ENCODE measurements around the gene E2F7.
"Not testable (repeated sequence)": the region's sequence is repeated elsewhere in the genome, so short reads cannot be mapped to it uniquely, and the experiment has no call there.

Gene E2F7

DNA sequence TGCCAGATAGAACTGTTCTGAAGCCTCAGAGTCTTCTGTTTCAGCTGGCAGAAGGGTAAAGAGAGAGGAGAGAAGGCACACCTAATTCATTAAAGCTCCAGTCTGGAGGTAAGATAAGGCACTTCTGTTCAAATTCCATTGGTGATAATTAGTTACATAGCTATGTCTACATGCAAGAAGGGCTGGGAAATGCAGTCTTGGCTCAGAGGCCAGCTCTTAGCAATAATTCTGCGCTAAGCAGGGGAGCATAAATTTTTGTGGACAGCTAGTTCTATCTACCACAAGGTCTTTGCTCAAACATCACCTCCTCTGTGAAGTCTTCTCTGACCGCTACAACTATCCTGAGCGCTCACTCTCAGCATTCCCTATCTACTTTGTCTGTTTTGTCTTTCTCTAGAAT, 14.3 kb upstream of the E2F7 start:
- Histone ChIP-seq H3K27ac (no peak overlapping the region), H3K4me3 (no peak overlapping the region)
- no peak for DNase-seq (ENCODE audit: low spot score)
- TF ChIP-seq, protein P1, sequence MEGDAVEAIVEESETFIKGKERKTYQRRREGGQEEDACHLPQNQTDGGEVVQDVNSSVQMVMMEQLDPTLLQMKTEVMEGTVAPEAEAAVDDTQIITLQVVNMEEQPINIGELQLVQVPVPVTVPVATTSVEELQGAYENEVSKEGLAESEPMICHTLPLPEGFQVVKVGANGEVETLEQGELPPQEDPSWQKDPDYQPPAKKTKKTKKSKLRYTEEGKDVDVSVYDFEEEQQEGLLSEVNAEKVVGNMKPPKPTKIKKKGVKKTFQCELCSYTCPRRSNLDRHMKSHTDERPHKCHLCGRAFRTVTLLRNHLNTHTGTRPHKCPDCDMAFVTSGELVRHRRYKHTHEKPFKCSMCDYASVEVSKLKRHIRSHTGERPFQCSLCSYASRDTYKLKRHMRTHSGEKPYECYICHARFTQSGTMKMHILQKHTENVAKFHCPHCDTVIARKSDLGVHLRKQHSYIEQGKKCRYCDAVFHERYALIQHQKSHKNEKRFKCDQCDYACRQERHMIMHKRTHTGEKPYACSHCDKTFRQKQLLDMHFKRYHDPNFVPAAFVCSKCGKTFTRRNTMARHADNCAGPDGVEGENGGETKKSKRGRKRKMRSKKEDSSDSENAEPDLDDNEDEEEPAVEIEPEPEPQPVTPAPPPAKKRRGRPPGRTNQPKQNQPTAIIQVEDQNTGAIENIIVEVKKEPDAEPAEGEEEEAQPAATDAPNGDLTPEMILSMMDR (IDR thresholded peaks at IDR 0.05) = no peak

DNA sequence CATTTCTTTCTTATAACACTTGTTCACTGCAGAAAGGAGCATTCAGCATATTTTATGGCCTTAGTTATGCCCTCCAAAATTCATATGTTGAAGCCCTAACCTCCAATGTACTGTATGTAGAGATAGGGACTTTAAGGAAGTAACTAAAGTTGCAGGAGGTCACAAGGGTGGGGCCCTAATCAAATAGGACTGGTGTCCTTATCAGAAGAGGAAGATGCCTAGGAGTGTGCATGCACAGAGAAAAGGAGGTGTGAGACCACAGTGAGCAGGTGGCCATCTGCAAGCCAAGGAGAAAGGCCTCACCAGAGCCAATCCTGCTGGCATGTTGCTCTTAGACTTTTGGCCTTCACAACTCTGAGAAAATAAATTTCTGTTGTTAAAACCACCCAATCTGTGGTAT, 12.9 kb upstream of the E2F7 start:
- H3K27ac ChIP-seq = no peak overlapping the region
- no peak for DNase-seq (ENCODE audit: low spot score)
- TF ChIP-seq, protein P1 (IDR thresholded peaks at IDR 0.05) = no peak
- H3K4me3 ChIP-seq = no peak overlapping the region

DNA sequence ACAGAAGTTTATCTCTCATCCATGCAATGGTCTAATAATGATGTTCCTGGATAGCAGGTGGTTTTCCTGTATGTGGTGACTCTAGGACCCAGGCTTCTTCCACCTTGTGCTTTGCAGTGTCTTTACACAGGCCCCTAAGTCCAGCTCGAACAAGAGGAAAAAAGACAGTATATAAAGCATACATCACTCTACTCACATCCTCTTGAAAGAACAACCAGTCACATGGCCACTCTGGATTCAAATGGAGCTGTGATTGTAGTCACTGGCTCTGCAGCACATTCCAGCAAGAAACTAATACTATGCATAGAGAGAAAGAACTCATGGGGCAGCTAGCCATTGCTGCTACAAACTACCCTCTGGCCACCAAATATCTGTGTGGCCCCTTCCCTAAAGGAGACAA, 11.5 kb upstream of the E2F7 start:
- TF ChIP-seq, protein P1 (IDR thresholded peaks at IDR 0.05) = no peak
- DNase-seq (ENCODE audit: low spot score) = no peak
- no peak overlapping the region for H3K27ac ChIP-seq
- H3K4me3 ChIP-seq = no peak overlapping the region

DNA sequence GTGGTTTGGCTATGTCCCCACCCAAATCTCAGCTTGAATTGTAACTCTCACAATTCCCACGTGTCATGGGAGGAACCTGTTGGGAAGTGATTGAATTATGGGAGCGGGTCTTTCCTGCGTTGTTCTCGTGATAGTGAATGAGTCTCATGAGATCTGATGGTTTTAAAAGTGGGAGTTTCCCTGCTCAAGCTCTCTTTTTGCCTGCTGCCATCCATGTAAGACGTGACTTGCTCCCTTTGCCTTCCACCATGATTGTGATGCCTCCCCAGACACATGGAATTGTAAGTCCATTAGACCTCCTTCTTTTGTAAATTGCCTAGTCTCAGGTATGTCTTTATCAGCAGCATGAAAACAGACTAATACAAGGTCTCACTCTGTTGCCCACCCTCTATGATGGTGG, 8.5 kb upstream of the E2F7 start:
- H3K27ac ChIP-seq; DNase-seq (ENCODE audit: low spot score); H3K4me3 ChIP-seq: not testable (repeated sequence)

DNA sequence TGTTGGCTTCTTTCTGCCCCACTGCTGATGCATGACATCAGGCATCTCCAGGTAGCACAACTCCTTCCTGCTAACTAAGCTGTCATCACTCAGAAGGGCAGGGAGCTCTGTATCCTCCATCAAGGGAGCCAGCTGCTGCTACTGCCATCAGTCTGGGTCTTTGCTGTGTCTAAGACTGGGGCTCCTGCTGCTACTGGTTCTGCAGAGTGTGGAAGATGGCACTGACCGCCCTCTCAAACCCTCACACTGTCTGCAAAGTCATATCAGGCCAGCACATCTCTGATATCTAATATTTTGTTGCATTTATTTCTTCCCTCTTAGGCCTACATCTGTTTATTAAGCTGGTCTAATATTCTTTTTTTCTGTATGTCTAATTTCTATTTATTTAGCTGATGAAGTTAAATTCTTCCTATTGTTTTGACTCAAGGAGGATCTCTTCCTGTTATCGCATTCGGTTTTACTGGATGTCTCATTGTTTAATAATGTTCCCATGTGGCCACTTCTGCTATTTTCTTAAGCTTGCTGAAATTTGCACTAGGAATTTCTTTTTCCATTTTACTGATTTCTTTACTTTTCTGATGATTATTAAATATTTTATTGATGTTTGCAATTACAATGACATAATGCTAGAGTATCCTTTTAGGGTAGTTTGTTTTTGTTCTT, 7.6 kb upstream of the E2F7 start:
- TF ChIP-seq, protein P1 (IDR thresholded peaks at IDR 0.05) = no peak
- Histone ChIP-seq H3K4me3 (no peak overlapping the region), H3K27ac (no peak overlapping the region)
- no peak for DNase-seq (ENCODE audit: low spot score)

DNA sequence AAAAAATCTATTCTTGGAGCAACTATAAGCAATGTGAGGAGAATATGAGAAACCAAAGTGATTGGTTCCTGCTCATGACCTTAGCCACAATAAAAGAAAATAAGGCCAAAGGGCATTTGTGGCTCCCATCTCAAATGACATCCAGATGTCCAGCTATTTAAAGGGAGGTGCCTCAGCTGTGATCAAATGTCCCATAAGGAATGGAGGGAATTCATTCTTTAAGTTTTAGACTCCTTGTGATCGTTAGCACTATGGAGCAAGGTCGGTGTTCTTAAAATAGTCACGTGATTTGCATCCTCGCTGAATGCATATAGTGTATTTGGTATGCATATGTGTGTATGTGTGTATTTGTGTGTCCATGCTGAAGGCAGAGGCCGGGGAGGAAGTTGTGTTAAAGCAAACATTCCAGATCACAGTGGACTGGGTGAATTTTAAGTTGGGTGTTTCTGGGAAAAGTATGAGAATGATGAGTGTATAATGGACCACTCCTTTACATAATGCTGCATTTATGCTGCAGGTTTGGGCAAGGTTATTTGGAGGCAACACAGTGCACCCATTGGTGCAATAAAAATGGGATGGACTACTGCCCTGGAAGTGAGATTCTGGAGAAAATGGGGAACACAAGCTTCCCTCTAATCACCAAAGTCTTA, 5.6 kb upstream of the E2F7 start:
- DNase-seq (ENCODE audit: low spot score) = no peak
- H3K4me3 ChIP-seq = no peak overlapping the region

DNA sequence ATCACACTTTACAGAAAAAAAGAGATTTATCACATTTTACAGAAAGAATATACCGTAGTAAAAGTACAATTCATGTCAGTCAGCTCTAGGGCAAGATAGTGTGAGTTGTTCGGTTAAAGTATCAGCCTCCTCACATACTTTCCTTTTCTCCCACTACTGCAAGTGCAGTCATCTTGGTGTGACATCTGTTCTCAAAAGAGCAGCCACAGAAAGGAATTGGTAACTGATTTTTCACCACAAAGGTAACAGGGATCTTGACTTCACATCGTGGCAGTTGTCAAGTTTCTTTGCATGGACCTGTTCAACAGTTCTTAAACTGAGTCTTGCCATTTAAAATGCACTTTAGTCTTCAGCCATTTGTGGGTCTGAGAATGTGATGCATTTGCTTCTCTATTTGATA, 5.0 kb upstream of the E2F7 start:
- DNase-seq (ENCODE audit: low spot score) = no peak
- Histone ChIP-seq H3K4me3 (no peak overlapping the region), H3K27ac (no peak overlapping the region)
- TF ChIP-seq, protein P1 (IDR thresholded peaks at IDR 0.05) = no peak

More for the DNA sequence above, 5.6 kb upstream of the E2F7 start:
- TF ChIP-seq, protein P1 (IDR thresholded peaks at IDR 0.05) = no peak
- no peak overlapping the region for H3K27ac ChIP-seq

Measured in coronary artery (tissue), 2 donors.